ENCODE results near the gene SRP54.
"Not testable (repeated sequence)": the region's sequence is repeated elsewhere in the genome, so short reads cannot be mapped to it uniquely, and the experiment has no call there.

The SRP54 gene

GRCh38 chr14:34957771-34958286 is 25.0 kb upstream of the SRP54 start:
- Histone ChIP-seq H3K27ac (ENCODE audit: low read depth, low read length) (no peak overlapping the region), H3K9me3 (ENCODE audit: control insufficient read depth, insufficient read depth, low read length) (no peaks in the 10 kb centered on the region), H3K36me3 (ENCODE audit: control insufficient read depth, low read length) (peaks cover 8% of the 10 kb centered on the region), H3K4me1 (ENCODE audit: control insufficient read depth, low read length) (no peaks in the 10 kb centered on the region), H3F3A (ENCODE audit: control insufficient read depth, insufficient read depth) (no peaks in the 10 kb centered on the region), H3K27me3 (ENCODE audit: control insufficient read depth, low read length) (no peaks in the 10 kb centered on the region), H3K79me2 (ENCODE audit: control insufficient read depth, low read length) (no peaks in the 10 kb centered on the region), H3K9me2 (replicated peaks; ENCODE audit: control insufficient read depth, low read length) (no peaks in the 10 kb centered on the region), H3K4me2 (ENCODE audit: low read length) (no peak overlapping the region), H4K20me1 (ENCODE audit: control insufficient read depth, insufficient read depth, low read depth, low read length) (no peaks in the 10 kb centered on the region), H3K4me3 (ENCODE audit: low read length) (no peak overlapping the region)
- TF ChIP-seq CTCF (IDR thresholded peaks at IDR 0.05; ENCODE audit: low read depth, low read length, poor library complexity, severe bottlenecking) (no peak), EZH2phosphoT487 (IDR thresholded peaks at IDR 0.05; ENCODE audit: borderline replicate concordance, low read length) (no peak)

- H3K36me3 ChIP-seq (ENCODE audit: control insufficient read depth, low read length): peaks cover 13% of the 10 kb centered on the region
- not testable (repeated sequence) for H3K27ac ChIP-seq (ENCODE audit: low read depth, low read length); H3K4me1 ChIP-seq (ENCODE audit: control insufficient read depth, low read length); H3K9me2 ChIP-seq (replicated peaks; ENCODE audit: control insufficient read depth, low read length); H3K4me3 ChIP-seq (ENCODE audit: low read length); H3K27me3 ChIP-seq (ENCODE audit: control insufficient read depth, low read length); H3K79me2 ChIP-seq (ENCODE audit: control insufficient read depth, low read length); H3K9me3 ChIP-seq (ENCODE audit: control insufficient read depth, insufficient read depth, low read length); H3F3A ChIP-seq (ENCODE audit: control insufficient read depth, insufficient read depth); H3K4me2 ChIP-seq (ENCODE audit: low read length); H4K20me1 ChIP-seq (ENCODE audit: control insufficient read depth, insufficient read depth, low read depth, low read length)
These were observed 20.7 kb upstream of the SRP54 start for GRCh38 chr14:34962106-34962505.

- H3K4me3 ChIP-seq (ENCODE audit: low read length): no peak overlapping the region
- no peaks in the 10 kb centered on the region for H3K9me2 ChIP-seq (replicated peaks; ENCODE audit: control insufficient read depth, low read length)
- H3K27me3 ChIP-seq (ENCODE audit: control insufficient read depth, low read length): no peaks in the 10 kb centered on the region
- no peaks in the 10 kb centered on the region for H3K9me3 ChIP-seq (ENCODE audit: control insufficient read depth, insufficient read depth, low read length)
- peaks cover 16% of the 10 kb centered on the region for H3K36me3 ChIP-seq (ENCODE audit: control insufficient read depth, low read length)
- TF ChIP-seq CTCF (IDR thresholded peaks at IDR 0.05; ENCODE audit: low read depth, low read length, poor library complexity, severe bottlenecking) (no peak), EZH2phosphoT487 (IDR thresholded peaks at IDR 0.05; ENCODE audit: borderline replicate concordance, low read length) (no peak)
- H3F3A ChIP-seq (ENCODE audit: control insufficient read depth, insufficient read depth): no peaks in the 10 kb centered on the region
- H3K79me2 ChIP-seq (ENCODE audit: control insufficient read depth, low read length): no peaks in the 10 kb centered on the region
- H3K4me2 ChIP-seq (ENCODE audit: low read length): no peak overlapping the region
- no peaks in the 10 kb centered on the region for H3K4me1 ChIP-seq (ENCODE audit: control insufficient read depth, low read length)
- no peak overlapping the region for H3K27ac ChIP-seq (ENCODE audit: low read depth, low read length)
- peaks cover 4% of the 10 kb centered on the region; the same call in 1 of the 2 replicates for H4K20me1 ChIP-seq (ENCODE audit: control insufficient read depth, insufficient read depth, low read depth, low read length)
These were observed 17.6 kb upstream of the SRP54 start for GRCh38 chr14:34964977-34965764.

- TF ChIP-seq CTCF (IDR thresholded peaks at IDR 0.05; ENCODE audit: low read depth, low read length, poor library complexity, severe bottlenecking) (no peak), EZH2phosphoT487 (IDR thresholded peaks at IDR 0.05; ENCODE audit: borderline replicate concordance, low read length) (no peak)
- H3K4me2 ChIP-seq (ENCODE audit: low read length): no peak overlapping the region
- no peaks in the 10 kb centered on the region for H3K79me2 ChIP-seq (ENCODE audit: control insufficient read depth, low read length)
- H3K9me2 ChIP-seq (replicated peaks; ENCODE audit: control insufficient read depth, low read length): no peaks in the 10 kb centered on the region
- no peaks in the 10 kb centered on the region for H3K27me3 ChIP-seq (ENCODE audit: control insufficient read depth, low read length)
- H3K9me3 ChIP-seq (ENCODE audit: control insufficient read depth, insufficient read depth, low read length): no peaks in the 10 kb centered on the region
- H3K4me3 ChIP-seq (ENCODE audit: low read length): no peak overlapping the region
- no peaks in the 10 kb centered on the region for H3F3A ChIP-seq (ENCODE audit: control insufficient read depth, insufficient read depth)
- no peak overlapping the region for H3K27ac ChIP-seq (ENCODE audit: low read depth, low read length)
- H4K20me1 ChIP-seq (ENCODE audit: control insufficient read depth, insufficient read depth, low read depth, low read length): peaks cover 4% of the 10 kb centered on the region; the same call in 1 of the 2 replicates
- H3K36me3 ChIP-seq (ENCODE audit: control insufficient read depth, low read length): peaks cover 16% of the 10 kb centered on the region
- H3K4me1 ChIP-seq (ENCODE audit: control insufficient read depth, low read length): no peaks in the 10 kb centered on the region
These were observed 16.9 kb upstream of the SRP54 start for GRCh38 chr14:34965912-34966311.
